ENCODE data around the gene RAD51C. TPM values are rescaled to one million over a fixed set of nuclear protein-coding genes. Genes with fewer than 3 reads are reported as not detected.
A peak's percentile ranks its signal among the peaks of the same experiment; 100 is the strongest.
"Not testable (repeated sequence)": the region's sequence is repeated elsewhere in the genome, so short reads cannot be mapped to it uniquely, and the experiment has no call there.

RAD51C gene
- polyA plus RNA-seq (ENCODE audit: insufficient read length): 23.8 TPM

GRCh38 chr17:58692239-58693055, at the start of gene RAD51C:
Gene RAD51C (plus strand): TSS chr17:58692602. CDS start chr17:58692644, 42 bp downstream.
- DNase-seq: peak; percentile 93

GRCh38 chr17:58643147-58643546, 49.3 kb upstream of the RAD51C start:
- DNase-seq: no peak

- DNase-seq: no peak
Observed at GRCh38 chr17:58648236-58648635, 44.2 kb upstream of the RAD51C start.

- DNase-seq: not testable (repeated sequence)
Observed at GRCh38 chr17:58657962-58658803, 34.2 kb upstream of the RAD51C start.

- DNase-seq: peak; percentile 88
Observed at GRCh38 chr17:58658804-58659713, 33.3 kb upstream of the RAD51C start.

- DNase-seq: not testable (repeated sequence)
Observed at GRCh38 chr17:58659714-58660084, 32.7 kb upstream of the RAD51C start.

- no peak for DNase-seq
Observed at GRCh38 chr17:58660621-58661020, 31.8 kb upstream of the RAD51C start.

GRCh38 chr17:58661499-58661898, 30.9 kb upstream of the RAD51C start:
- no peak for DNase-seq

- no peak for DNase-seq
Observed at GRCh38 chr17:58664302-58664701, 28.1 kb upstream of the RAD51C start.

- no peak for DNase-seq
Observed at GRCh38 chr17:58665946-58666857, 26.2 kb upstream of the RAD51C start.

- DNase-seq: peak; percentile 57
Observed at GRCh38 chr17:58666858-58667267, 25.5 kb upstream of the RAD51C start.

- DNase-seq: no peak
Observed at GRCh38 chr17:58667934-58668597, 24.3 kb upstream of the RAD51C start.

- DNase-seq: no peak
Observed at GRCh38 chr17:58668598-58668935, 23.8 kb upstream of the RAD51C start.

- no peak for DNase-seq
Observed at GRCh38 chr17:58669853-58670252, 22.5 kb upstream of the RAD51C start.

GRCh38 chr17:58671969-58672368, 20.4 kb upstream of the RAD51C start:
- no peak for DNase-seq

- DNase-seq: no peak
Observed at GRCh38 chr17:58677194-58677880, 15.1 kb upstream of the RAD51C start.

GRCh38 chr17:58678287-58678686, 14.1 kb upstream of the RAD51C start:
- DNase-seq: not testable (repeated sequence)

- no peak for DNase-seq
Observed at GRCh38 chr17:58679263-58680037, 13.0 kb upstream of the RAD51C start.

GRCh38 chr17:58680038-58680369, 12.4 kb upstream of the RAD51C start:
- DNase-seq: no peak

GRCh38 chr17:58684003-58684402, 8.4 kb upstream of the RAD51C start:
- DNase-seq: no peak

All from hindlimb muscle (tissue), 1 donor.